T-helper 2 cell treated with Interferon-gamma antibody and Interleukin-4, amounts not matched to agents 5 μg/mL and 100 μg/mL, for 36 hours (primary cell): ENCODE measurements around the gene FRK.

Source experiments
- DNase-seq: peaks from one replicate; pipeline ENCODE4 v3.0.0; 2021; ENCODE audit warnings: low spot score
- H3K27ac Mint-ChIP-seq: one replicate; pipeline ENCODE4 v1.8.0; 2021; ENCODE audit warnings: mild to moderate bottlenecking, mixed read lengths
- H3K27me3 Mint-ChIP-seq: one replicate; pipeline ENCODE4 v1.8.0; 2021; ENCODE audit warnings: low read depth, mixed read lengths
- H3K36me3 Mint-ChIP-seq: one replicate; pipeline ENCODE4 v1.8.0; 2021; ENCODE audit warnings: low read depth, mixed read lengths
- H3K4me1 Mint-ChIP-seq: one replicate; pipeline ENCODE4 v1.8.0; 2021; ENCODE audit warnings: low read depth, mixed read lengths
- H3K4me3 Mint-ChIP-seq: one replicate; pipeline ENCODE4 v1.8.0; 2022; ENCODE audit warnings: mild to moderate bottlenecking, moderate library complexity, mixed read lengths
- H3K9me3 Mint-ChIP-seq: one replicate; pipeline ENCODE4 v1.8.0; 2021; ENCODE audit warnings: mixed read lengths

Gene FRK

GRCh38 chr6:116035616-116036015 lies 25.1 kb downstream of the FRK start:
- H3K4me1 Mint-ChIP-seq, result no peaks in the 10 kb centered on the region
- H3K27me3 Mint-ChIP-seq, result peaks cover 18% of the 10 kb centered on the region
- DNase-seq, result no peak
- no peak overlapping the region for H3K27ac Mint-ChIP-seq
- H3K36me3 Mint-ChIP-seq, result no peaks in the 10 kb centered on the region
- H3K4me3 Mint-ChIP-seq, result no peak overlapping the region
- H3K9me3 Mint-ChIP-seq, result no peaks in the 10 kb centered on the region

GRCh38 chr6:116034327-116034726 lies 26.4 kb downstream of the FRK start:
- Mint-ChIP-seq H3K4me3 (no peak overlapping the region), H3K27ac (no peak overlapping the region), H3K4me1 (no peaks in the 10 kb centered on the region), H3K27me3 (peaks cover 18% of the 10 kb centered on the region), H3K36me3 (no peaks in the 10 kb centered on the region), H3K9me3 (no peaks in the 10 kb centered on the region)
- no peak for DNase-seq

DNA sequence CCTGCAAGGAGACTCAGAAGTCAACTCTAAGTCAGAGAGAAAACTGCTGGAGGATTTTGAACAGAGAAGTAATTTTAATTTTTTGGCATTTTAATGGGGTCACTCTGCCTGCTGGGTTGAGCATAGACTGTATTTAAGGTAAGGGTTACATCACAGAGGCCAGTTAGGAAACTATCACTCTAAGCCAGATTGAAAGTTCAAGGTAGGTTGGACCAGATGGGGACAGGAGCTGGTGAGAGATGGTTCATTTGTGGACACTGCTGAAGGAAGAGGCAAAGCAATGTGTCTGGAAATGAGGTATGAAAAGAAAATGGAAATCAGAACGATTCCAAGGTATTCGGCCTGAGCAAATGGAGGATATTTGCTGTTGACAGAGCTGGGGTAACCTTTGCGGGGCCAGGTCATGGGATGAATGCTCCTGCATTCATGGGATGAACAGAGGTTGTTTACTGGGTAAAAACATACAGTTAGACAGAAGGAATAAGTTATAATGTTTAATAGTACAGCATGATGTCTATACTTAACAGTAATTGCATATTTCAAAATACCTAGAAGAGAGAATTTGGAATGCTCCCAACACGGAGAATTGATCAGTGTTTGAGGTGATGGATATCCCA lies 26.9 kb downstream of the FRK start:
- no peak overlapping the region for H3K4me3 Mint-ChIP-seq
- DNase-seq, result no peak
- H3K4me1 Mint-ChIP-seq, result no peaks in the 10 kb centered on the region
- peaks cover 21% of the 10 kb centered on the region for H3K27me3 Mint-ChIP-seq
- H3K27ac Mint-ChIP-seq, result no peak overlapping the region
- no peaks in the 10 kb centered on the region for H3K36me3 Mint-ChIP-seq
- H3K9me3 Mint-ChIP-seq, result no peaks in the 10 kb centered on the region

- Mint-ChIP-seq H3K4me3 (no peak overlapping the region), H3K4me1 (peaks cover 2% of the 10 kb centered on the region), H3K27ac (no peak overlapping the region), H3K36me3 (no peaks in the 10 kb centered on the region), H3K27me3 (peaks cover 15% of the 10 kb centered on the region), H3K9me3 (no peaks in the 10 kb centered on the region)
- DNase-seq, result no peak
Measured at GRCh38 chr6:116030770-116031169, 29.9 kb downstream of the FRK start.

GRCh38 chr6:116029535-116029934 lies 31.2 kb downstream of the FRK start:
- H3K27ac Mint-ChIP-seq, result no peak overlapping the region
- no peak for DNase-seq
- H3K9me3 Mint-ChIP-seq, result no peaks in the 10 kb centered on the region
- H3K27me3 Mint-ChIP-seq, result peaks cover 11% of the 10 kb centered on the region
- H3K4me1 Mint-ChIP-seq, result peaks cover 2% of the 10 kb centered on the region
- H3K4me3 Mint-ChIP-seq, result no peak overlapping the region
- H3K36me3 Mint-ChIP-seq, result no peaks in the 10 kb centered on the region

- Mint-ChIP-seq H3K27me3 (peaks cover 8% of the 10 kb centered on the region), H3K4me1 (peaks cover 2% of the 10 kb centered on the region), H3K27ac (no peak overlapping the region), H3K36me3 (no peaks in the 10 kb centered on the region), H3K9me3 (no peaks in the 10 kb centered on the region), H3K4me3 (no peak overlapping the region)
- DNase-seq, result no peak
Measured at GRCh38 chr6:116028233-116028632, 32.5 kb downstream of the FRK start.

DNA sequence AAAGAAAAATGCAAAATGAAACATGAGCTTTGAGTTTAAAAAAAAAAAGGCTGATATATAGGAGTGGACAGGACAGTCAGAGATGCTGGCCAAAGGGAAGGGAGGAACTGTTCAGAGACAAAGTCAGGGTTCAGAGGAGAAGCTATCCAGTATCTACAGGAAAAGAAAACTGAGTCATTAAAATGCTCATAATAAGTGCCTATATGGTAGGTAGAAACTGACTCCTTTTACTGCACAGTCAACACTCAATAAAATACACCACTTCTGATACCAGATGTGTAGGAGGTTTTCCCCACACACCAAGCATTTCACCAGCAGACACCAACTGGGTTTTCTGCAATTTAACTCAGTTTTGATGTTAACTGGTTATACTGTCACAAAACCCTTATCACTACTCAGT lies 32.9 kb downstream of the FRK start:
- Mint-ChIP-seq H3K4me3 (no peak overlapping the region), H3K27ac (no peak overlapping the region), H3K9me3 (no peaks in the 10 kb centered on the region), H3K36me3 (no peaks in the 10 kb centered on the region), H3K27me3 (peaks cover 8% of the 10 kb centered on the region), H3K4me1 (peaks cover 2% of the 10 kb centered on the region)
- no peak for DNase-seq

GRCh38 chr6:116025405-116025804 lies 35.3 kb downstream of the FRK start:
- Mint-ChIP-seq H3K27ac (no peak overlapping the region), H3K27me3 (peaks cover 5% of the 10 kb centered on the region), H3K36me3 (no peaks in the 10 kb centered on the region), H3K9me3 (no peaks in the 10 kb centered on the region), H3K4me3 (no peak overlapping the region), H3K4me1 (peaks cover 2% of the 10 kb centered on the region)
- DNase-seq, result no peak

- Mint-ChIP-seq H3K27ac (no peak overlapping the region), H3K36me3 (no peaks in the 10 kb centered on the region), H3K27me3 (peaks cover 10% of the 10 kb centered on the region), H3K9me3 (no peaks in the 10 kb centered on the region), H3K4me1 (peaks cover 2% of the 10 kb centered on the region), H3K4me3 (no peak overlapping the region)
- no peak for DNase-seq
Measured at GRCh38 chr6:116022841-116023445, 37.7 kb downstream of the FRK start.

GRCh38 chr6:116020738-116021137 lies 40.0 kb downstream of the FRK start:
- Mint-ChIP-seq H3K9me3 (no peaks in the 10 kb centered on the region), H3K27ac (no peak overlapping the region), H3K4me3 (no peak overlapping the region), H3K27me3 (peaks cover 19% of the 10 kb centered on the region), H3K36me3 (no peaks in the 10 kb centered on the region), H3K4me1 (no peaks in the 10 kb centered on the region)
- no peak for DNase-seq

GRCh38 chr6:116019428-116019827 lies 41.3 kb downstream of the FRK start:
- H3K4me3 Mint-ChIP-seq, result no peak overlapping the region
- H3K4me1 Mint-ChIP-seq, result no peaks in the 10 kb centered on the region
- no peaks in the 10 kb centered on the region for H3K36me3 Mint-ChIP-seq
- H3K27ac Mint-ChIP-seq, result no peak overlapping the region
- H3K27me3 Mint-ChIP-seq, result peaks cover 29% of the 10 kb centered on the region
- no peak for DNase-seq
- no peaks in the 10 kb centered on the region for H3K9me3 Mint-ChIP-seq

DNA sequence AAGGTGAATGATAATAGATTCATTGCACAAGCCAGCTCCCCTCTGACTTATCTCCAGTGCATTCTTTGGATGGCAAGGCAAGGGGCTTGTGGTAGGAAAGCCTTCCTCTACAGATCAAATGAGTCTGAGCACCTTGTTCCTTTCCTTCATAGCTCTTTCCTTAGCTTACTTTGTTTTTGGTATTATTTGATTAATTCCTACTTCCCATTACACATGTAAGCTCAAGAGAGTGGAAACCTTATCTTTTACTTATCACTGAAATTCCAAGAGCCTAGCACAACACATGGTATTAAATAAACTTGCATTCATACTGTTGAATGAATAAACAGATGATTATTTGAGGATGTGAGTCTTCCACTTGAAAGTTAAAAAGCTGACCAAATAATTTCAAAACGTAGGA lies 41.7 kb downstream of the FRK start:
- H3K9me3 Mint-ChIP-seq, result no peaks in the 10 kb centered on the region
- DNase-seq, result no peak
- H3K4me1 Mint-ChIP-seq, result no peaks in the 10 kb centered on the region
- H3K36me3 Mint-ChIP-seq, result no peaks in the 10 kb centered on the region
- H3K27me3 Mint-ChIP-seq, result peaks cover 33% of the 10 kb centered on the region
- H3K4me3 Mint-ChIP-seq, result no peak overlapping the region
- H3K27ac Mint-ChIP-seq, result no peak overlapping the region

- H3K27me3 Mint-ChIP-seq, result peaks cover 36% of the 10 kb centered on the region
- DNase-seq, result no peak
- no peak overlapping the region for H3K4me3 Mint-ChIP-seq
- H3K36me3 Mint-ChIP-seq, result no peaks in the 10 kb centered on the region
- H3K4me1 Mint-ChIP-seq, result no peaks in the 10 kb centered on the region
- H3K9me3 Mint-ChIP-seq, result no peaks in the 10 kb centered on the region
- no peak overlapping the region for H3K27ac Mint-ChIP-seq
Measured at GRCh38 chr6:116017546-116018295, 43.0 kb downstream of the FRK start.

DNA sequence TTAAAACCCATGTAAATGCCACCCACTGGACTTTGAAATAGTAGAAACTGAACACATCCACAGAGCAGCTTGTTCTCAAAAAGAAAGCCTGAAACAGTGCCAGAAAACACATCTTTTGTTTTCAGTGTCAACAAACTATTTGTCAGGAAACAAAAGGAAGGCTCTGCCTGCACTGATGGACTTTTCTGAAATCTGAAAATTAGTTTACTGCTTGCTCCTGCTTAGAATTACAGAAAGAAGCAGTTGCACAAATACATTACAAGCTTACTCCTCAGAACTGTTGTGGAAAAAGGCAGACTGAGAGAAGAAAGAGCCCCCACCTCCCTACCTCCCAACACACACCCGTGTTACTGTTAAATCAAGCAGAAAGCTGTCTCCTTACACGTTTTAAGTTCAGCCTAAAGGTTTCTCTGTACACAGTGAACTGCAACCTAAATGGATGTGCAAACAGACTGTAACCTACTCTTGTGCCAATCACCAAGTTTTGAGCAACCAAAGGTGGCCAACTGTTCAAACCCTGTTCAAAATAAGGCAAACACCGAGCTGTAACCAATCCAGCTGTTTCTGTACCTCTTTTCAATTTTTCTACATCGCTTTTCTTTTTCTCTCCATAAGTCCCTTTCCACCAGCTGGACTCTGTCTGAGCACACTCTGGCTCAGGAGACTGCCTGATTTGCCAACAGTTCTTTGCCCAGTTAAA lies 43.7 kb downstream of the FRK start:
- peaks cover 2% of the 10 kb centered on the region for H3K4me1 Mint-ChIP-seq
- H3K9me3 Mint-ChIP-seq, result no peaks in the 10 kb centered on the region
- no peak overlapping the region for H3K4me3 Mint-ChIP-seq
- no peak overlapping the region for H3K27ac Mint-ChIP-seq
- H3K36me3 Mint-ChIP-seq, result no peaks in the 10 kb centered on the region
- peaks cover 40% of the 10 kb centered on the region for H3K27me3 Mint-ChIP-seq
- DNase-seq, result no peak
